ENCODE data around the gene CEP131.

The CEP131 gene

DNA sequence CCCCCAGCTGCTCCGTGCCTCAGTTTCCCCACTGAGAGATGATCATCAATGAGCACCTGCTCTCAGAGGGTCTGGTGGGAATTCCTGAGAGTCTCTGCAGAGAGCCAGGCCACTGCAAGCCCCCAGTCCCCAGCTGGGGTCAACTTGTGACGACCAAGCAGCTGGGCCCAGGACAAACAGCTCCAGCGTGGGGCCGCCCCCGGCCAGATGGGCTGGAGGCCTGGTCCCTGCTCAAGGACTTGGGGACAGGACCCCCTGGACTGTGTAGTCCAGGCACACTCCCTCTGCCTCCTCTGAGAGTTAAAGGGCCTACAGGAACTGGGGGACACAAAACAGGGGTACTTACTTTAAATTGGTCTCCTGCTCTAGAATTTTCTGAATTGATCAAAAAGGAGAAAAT, 40.2 kb downstream of the CEP131 start:
- DNase-seq, result no peak

DNA sequence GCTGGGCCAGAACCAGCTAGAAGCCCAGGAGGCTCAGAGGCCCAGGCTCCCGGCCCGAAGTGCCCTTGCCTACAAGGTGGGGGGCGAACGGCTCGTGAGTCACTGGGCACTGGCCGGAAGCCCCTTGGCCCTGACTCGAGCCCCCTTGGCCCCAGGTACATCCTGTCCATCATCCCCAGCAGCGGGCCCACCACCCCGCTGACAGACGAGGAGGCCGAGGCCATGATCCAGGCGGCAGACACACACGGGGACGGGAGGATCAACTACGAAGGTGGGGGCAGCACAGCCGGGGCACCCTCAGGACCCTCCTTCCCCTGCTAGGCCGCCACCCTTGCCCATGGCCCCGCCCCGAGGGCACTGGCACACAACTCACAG, 41.0 kb downstream of the CEP131 start:
- no peak for DNase-seq

DNA sequence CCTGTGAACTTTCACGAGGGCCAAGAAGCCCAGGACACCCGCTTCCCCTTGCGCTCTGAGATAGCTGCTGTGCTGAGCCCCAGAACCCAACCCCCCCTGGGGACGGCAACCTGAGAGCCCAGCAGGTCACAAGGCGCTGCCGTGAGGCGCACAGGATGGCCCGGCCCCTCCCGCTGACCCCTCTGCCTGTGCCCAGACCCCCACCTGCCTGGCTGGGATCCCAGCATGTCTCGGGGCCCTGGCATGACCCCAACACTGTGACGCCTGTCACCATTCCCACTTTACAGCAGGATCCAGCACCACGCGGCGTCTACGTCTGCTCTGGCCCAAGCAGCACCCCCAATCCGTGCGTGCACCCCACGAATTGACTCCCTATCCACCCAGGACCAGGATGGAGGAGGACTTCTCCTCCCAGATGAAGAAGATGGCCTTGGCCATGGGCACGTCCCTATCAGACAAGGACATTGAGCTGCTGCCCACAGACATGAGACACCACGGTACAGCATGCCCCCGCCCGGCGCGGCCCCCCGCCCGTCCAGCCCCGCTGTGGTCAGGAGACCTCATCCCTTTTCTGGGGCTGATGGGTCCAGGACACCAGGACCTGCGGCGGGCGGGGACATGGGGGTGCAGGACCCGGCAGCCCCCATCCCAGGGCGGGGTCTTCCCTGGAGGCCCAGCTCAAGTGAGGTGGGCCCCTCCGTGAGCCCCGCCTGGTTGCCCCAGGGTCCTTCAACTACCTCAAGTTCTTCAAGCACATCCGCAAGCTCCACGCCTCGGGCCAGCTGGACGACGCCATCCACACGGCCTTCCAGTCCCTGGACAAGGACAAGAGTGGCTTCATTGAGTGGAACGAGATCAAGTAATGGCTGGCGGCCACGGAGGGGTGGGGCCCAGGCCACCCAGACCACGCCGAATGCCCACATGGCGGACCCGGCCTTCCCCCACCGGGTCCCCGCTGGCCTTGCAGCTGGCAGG, 41.6 kb downstream of the CEP131 start:
- no peak for DNase-seq

DNA sequence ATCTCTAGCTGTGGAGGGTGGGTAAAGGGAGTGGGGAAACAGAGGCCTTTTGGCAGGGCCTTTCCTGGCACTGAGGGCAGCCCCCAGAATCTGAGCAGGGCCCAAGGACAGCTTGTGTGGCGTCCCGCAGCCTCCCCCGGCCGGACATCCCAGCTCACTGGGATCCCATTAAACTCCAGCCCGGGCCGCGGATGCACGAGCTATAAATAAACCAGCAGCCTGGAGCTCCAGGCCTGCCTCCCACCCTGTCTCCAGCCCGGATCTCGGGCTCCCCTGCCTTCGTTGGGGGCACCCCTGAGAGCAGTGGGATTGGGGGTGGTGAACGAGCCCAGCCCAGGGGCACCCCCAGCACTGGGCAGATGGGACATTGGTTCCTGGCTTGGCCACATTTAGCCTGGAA, 42.9 kb downstream of the CEP131 start:
- no peak for DNase-seq

DNA sequence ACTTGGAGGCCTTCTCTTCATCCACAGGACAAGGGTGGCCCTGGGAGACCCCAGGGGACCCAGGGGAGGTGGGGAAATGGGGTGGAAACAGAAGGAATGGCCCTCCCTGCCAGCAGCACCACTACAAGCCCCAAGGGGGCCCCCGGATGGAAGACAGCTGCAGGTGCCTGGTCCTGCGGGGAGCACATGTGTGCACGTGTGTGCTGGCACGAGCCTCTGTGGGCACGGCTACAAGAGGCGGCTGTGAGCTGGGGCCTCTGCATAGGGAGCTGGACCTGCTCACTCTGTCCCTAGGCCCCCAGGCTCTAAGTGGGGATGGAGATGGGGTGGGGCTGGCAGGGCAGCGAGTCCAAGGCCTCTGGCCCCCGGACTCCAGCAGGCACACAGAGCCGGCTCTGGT, 43.5 kb downstream of the CEP131 start:
- DNase-seq, result no peak

DNA sequence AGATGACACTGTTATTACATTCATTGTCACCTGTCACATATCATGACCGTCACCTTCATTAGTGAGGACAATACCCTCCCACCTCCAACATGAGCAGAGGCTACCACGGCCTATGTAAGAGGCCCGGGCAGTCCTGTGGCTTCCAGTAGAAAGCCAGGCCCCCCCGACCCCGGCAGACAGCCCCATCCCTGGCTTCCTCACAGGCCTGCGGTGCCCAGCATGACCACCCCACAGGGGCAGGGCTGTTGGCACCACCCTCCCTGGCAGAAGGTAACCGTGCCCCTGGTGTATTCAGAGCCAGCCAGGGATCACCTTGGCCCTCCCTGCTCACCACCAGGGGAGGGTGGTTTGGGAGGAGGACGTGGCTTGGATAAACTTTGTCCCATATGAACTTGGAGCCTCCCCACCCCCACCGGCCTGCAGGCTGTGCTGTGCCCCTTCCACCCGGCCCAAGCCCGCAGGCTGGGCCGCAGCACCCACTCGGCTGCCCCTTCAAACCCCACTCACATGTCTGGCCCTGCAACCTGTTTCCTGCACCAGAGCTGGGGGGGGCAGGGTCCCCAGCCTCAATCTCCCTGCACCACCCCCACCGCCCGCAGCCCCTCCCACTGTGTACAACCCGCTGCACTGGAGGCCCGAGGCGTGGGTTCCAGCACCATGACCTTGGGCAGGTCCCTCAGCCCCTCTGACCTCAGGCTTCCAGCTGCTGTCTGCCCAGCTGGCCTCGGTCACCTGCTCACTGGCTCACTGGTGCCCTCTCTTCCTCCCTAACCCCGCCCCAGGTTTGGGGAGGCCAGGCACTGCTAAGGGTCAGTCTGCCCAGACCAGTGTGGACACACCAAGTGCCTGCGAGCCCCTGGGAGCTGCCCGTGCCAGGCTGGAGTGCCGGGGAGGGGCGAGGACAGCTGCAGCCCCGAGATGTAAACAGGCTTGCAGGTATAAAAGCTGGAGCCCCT, 44.4 kb downstream of the CEP131 start:
- DNase-seq, result no peak

DNA sequence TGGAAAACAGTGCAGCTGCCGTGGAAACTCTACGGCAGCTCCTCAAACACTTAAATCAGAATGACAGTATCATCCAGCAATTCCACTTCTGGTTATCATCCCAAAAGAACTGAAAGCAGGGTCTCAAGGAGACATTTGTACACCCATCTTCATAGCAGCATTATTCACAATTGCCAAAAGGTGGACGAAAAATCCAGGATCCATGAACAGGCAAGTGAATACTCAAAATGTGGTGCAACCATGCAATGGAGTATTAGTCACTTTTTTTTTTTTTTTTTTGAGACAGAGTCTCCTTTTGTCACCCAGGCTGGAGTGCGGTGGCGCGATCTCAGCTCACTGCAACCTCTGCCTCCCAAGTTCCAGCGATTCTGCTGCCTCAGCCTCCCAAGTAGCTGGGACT, 46.1 kb downstream of the CEP131 start:
- DNase-seq, result no peak

DNA sequence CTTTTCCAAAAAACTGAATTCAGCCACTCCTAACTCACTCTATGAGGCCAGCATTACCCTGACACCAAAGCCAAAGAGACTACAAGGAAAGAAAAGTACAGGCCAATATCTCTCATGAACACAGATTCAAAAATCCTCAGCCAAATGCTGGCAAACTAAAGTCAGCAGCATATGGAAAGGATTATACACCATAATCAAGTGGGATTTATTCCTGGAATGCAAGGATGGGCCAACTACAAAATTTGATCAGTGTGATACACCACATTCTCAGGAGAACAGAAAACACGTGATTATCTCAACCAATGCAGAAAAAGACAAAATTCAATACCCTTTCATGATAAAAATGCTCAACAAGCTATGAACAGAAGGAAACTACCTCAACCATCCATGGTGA, 49.0 kb downstream of the CEP131 start:
- no peak for DNase-seq

DNA sequence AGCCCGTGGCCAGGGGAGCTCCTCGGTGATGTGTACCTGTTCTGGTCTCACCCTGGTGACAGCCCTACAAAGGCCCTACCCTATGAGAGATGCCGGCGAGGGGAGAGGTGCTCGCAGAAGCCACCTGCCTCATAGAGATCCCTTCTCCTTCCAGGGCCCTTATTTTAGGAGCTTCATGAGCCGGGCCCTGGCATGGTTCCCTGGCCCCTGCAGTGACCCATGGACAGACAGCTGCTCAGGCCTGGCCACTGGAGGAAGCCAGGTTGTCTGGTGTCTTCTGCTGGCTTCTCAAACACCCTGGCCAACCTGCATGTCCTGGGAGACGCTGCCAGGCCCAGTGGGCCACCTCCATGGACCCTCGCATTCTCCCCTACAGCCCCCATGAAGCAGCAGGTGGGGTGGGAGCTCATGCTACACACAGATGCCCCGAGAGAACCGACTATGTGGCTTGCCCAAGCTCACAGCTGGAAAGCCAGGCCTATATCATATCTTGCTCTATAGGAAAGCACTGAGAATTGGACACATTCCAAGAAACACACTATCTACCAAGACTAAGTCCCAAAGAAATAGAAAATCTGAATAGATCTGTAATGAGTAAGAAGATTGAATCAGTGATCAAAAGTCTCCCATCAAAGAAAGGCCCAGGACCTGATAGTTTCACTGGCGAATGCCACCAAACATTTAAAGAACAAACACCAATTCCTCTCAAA, 49.6 kb downstream of the CEP131 start:
- no peak for DNase-seq

DNA sequence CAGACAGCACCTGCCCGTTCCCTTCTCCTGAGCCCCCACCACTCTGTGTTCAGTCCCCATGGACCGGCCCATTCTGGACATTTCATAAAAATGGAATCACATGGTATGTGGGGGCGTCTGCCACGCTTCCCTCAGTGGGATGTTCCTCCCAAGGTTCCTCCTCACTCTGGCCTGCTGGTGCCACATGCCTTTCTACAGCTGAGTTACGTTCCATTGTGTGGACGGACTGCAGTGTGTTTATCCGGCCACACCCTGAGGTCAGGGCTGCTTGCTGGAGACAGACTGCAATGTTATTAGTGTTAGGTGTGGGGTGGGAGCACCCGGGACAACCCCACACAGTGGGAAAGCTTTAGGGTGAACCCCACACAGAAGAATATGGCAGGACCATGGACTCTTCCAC, 50.8 kb downstream of the CEP131 start:
- DNase-seq, result no peak

DNA sequence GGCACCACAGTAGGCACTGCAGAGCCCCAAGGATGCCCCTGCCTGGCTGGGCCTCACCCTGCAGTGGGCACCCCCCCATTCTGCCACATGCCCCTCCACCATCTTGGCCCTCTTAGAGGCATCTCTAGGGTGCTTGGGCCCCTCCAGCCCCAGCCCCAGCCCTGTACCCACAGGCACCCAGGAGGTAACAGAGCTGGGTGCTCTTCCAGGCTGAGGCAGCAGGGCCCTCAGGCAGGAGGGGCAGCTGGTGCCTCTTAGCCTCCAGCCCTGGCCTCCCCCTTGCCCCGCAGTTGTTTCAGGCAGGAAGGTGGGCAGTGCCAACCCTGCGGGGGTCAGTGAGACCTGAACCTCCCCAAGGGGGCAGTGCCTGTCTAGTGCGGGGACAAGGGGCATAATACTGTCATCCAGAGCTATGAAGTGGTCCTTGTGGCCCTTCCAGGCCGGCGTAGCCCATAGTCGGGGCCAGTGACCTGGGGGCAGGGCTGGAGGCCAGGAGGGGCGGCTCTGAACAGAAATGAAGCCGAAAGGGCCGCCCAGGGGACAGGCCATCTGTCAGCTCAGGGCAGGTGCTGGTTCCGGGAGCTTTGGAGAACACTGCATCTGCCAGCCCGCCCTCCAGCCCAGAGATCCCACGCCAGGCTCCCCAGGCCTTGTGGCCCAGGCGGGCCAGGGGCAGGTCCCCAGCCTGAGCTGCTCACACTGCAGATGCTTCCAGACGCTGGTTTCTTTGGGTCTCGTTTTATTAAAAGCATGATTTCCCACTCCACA, 51.9 kb downstream of the CEP131 start:
- DNase-seq, result no peak

DNA sequence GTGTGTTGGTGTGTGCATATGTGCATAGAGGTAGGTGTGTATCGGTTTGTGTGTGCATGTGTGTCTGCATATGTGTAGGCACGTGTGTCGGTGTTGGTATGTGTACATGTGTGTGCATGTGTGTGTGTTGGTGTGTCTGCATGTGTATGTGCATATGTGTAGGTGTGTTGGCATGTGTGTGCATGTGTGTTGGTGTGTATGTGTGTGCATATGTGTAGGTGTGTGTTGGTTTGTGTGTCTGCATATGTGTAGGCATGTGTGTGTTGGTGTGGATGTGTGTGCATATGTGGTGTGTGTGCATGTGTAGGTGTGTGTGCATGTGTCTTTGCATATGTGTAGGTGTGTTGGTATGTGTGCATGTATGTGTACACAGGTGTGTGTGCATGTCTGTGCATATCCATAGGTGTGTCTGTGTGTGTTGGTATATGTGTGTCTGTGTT, 52.9 kb downstream of the CEP131 start:
- no peak for DNase-seq

DNA sequence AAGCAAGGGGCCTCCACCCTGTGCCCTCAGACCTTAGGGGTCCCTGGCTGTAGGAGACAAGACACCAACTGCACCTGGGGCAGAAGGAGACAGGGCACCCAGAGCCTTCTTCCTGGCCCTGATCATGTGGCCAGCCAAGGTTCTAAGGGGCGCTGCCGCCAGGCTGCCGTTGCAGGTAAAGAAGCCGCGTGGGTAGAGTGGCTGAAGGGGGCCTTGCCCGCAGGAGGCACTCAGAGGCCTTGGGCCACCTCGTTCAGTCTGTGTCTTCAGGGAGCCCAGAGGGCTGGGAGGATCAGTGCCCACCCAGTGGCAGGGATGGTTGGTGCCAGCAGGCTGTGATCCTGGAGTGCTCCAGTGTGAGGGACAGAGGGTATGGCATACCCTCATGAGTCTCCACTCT, 55.1 kb downstream of the CEP131 start:
- DNase-seq, result no peak

DNA sequence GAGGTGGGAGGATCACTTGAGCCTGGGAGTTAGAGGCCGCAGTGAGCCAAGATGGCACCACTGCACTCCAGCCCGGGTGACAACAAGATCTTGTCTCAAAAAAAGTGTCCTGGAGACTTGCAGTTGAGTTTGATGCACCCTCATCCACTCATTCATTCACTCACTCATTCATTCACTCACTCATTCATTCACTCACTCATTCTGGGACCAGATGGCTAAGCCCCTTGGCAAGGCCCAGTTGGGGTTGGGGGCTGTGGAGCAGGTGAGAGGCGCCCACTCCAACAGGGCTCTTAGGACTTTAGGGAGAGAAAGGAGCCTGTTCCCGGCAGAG, 55.6 kb downstream of the CEP131 start:
- no peak for DNase-seq

DNA sequence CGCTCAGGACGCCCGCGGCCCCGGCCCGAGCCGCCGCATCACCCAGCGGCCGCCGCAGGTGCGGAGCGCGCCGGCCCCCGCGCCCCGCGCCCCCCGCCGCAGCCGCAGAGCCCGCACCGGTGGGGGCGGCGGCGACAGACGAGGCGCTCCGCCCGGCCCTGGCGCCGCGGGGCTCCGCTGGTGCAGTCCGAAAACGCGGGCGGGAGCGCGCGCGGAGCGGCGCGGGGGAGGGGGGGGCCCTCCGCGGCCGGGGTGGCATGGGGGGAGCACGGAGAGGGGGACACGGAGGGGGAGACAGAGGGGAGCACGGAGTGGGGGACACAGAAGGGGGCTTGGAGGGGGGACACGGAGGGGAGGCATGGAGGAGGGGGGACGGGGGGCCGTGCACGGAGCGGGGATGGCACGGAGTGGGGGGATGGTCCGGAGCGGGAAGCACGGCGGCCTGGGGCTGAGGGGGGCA, 56.7 kb downstream of the CEP131 start, which contains the start of gene AATK:
Gene AATK, minus strand, starts transcription at position 189 of the 460 bp plus-strand sequence. CDS start 229 bp downstream, outside the sequence.
- DNase-seq, result no peak

DNA sequence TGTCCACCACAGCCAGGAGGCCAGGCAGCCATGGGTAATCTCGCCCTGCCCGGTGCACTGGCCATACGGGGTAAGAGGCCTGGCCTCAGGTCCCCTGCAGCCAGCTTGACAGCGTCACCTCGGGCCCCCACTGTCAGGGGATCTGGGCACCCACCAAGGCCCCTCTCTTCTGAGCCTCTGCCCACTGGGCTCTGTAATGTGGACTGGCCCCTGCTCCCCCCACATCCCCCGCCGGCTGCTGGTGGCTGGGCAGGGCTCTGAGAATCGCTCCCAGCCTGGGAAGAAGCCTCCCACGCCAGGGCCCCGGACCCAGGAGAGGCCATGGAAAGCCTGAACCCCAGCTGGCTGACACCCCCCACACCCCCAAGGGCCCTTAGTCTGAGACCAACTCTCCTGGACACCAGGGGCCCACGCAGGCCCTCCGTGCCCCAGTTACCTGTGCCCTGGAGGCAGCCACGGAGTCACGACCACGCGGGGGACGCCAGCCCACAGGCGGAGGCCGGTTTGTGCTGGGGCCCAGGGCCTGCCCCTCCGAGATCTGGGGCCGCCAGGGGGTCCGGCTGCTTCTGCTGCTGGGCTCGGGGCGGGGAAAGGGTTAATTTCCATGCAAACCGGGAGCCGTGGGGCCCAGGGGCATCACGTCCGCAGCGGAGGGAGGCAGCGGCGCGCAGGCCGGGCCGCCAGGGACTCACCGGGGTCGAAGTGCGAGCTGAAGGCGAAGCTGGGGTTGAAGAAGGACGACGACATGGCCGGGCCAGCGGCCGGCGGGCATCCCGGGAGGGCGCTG, 57.3 kb downstream of the CEP131 start, which contains the start of gene PVALEF:
Gene PVALEF, plus strand, starts transcription at position 262 of the 787 bp plus-strand sequence. CDS start 15,720 bp downstream, outside the sequence.
- DNase-seq, result no peak

DNA sequence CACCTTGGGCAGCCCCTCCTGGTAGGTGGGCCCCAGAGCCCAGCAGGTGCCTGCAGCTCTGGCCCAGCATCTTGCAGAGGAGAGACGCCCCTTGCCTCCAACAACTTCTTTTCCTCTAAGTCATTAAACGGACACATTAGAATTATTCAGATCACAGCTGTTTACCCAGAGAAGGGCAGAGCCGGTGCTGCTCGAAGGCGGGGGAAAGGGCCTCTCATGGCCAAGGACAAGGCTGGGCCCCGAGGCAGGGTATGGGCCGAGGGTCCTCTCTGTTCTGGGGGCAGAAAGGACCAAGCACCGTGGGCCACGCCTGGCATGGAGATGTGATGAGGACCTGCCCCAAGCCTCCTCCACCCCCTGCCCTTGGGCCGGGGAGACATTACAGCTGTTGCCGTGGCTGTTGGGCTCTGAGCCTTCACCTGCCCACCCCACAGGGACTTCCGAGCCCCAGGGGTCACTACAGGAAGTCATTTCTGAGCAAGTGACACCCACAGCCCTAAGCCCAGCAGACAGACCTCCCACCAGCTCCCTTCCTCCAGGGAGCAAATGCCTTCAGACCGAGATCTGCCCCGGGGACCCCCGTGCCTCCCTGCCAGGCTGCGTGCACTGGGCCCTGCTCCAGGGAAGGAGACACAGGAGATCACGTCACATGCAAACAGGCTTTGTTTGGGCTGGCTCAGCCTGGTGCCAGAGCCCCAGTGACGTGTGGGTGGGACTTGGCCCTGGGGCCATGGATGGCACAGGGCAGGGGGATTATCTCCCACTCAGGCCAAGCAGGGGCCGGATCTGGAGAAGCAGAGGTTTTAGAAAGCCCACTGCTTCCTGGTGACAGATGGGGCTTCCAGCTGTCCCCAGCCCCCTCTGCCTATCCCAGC, 58.2 kb downstream of the CEP131 start:
- no peak for DNase-seq

DNA sequence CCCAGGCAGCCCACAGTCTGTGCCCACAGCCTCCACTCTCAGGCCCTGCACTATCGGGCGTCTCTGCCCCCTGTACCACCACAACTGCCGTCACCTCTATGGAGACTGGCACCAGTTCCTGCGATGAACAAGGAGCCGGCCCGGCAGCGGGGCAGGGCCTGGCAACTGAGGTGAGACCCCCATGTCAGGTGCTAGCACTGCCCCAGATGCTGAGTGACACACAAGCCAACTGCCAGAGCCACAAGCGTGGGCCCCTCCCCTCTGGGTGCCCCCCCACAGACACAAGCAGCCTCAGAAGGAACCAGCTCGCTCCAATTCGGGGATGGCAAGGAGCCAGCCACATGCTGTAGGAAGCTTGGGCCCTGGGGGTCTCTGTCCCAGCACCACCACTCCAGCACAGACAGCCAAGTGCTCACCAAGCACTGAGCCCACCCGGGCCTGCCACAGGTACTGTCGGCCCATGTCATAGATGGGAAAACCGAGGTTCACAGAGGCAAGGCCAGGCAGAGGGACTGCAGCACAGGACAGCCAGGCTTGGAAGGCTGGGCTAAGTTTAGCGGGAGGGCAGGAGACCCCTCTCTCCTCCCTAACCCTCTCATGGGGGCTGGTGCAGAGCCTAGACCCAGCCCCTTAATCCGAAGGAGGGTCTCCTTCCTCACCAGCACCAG, 58.9 kb downstream of the CEP131 start:
- DNase-seq, result no peak

DNA sequence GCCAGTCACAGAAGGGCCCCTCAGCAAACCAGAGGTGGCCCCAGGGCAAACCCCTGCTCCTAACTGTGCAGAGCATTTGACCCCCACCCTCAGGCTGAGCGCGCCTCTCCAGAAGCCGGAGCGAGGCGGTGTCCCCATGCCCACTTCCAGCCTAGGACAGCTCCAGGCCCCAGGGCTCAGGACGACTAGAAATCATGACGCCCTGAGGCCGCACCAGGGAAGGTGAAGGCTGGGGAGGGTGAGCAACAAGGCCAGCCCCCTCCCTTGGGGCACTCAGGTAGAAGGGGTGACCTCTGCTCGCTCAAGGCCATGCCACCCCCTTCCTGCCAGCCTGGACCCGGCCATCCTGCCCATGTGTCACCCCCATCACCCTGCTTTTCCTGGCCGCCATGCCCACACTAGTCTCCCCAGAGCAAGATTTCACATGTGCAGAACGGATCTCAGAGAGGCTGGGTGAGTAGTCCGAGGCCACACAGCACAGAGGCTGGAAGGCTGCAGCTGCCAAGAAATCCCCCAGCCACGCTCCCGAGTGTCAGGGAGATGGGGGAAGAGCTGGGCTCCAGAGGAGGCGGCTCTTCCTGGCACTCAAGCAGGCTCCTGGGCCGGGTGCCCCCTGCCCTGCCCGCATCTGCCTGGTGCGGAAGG, 59.6 kb downstream of the CEP131 start:
- DNase-seq, result no peak
